Stimulated activated CD8-positive, alpha-beta memory T cell treated with anti-CD3 and anti-CD28 coated beads, Interleukin-4, amount 100 ng/mL, for 1 hour (primary cell): ENCODE data around the gene DYNLL2.
A peak's percentile ranks its signal among the peaks of the same experiment; 100 is the strongest.
"Not testable (repeated sequence)": the region's sequence is repeated elsewhere in the genome, so short reads cannot be mapped to it uniquely, and the experiment has no call there.

Source experiments
- DNase-seq, 2 donors: peaks; one replicate each; pipeline ENCODE4 v3.0.0-alpha.2; 2020; ENCODE audit warnings: low read depth in 2 of 2, low spot score in 1 of 2

DYNLL2 gene

DNA sequence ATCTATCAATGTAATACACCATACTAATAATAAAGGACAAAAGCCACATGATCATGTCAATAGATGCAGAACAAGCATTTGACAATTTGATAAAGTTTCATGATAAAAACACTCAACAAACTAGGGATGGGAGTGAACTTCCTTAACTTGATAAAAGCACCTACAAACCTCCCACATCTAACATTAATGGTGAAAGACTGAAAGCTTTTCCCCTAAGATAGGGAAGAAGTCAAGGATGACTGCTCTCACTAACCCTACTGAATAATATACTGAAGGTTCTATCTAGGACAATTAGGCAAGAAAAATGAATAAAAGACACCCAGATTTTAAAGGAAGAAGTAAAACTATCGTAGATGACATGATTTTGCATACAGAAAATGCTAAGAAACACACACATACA, 10.4 kb upstream of the DYNLL2 start:
- DNase-seq, result no peak

DNA sequence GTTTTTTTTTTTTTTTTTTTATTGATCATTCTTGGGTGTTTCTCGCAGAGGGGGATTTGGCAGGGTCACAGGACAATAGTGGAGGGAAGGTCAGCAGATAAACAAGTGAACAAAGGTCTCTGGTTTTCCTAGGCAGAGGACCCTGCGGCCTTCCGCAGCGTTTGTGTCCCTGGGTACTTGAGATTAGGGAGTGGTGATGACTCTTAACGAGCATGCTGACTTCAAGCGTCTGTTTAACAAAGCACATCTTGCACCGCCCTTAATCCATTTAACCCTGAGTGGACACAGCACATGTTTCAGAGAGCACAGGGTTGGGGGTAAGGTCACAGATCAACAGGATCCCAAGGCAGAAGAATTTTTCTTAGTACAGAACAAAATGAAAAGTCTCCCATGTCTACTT, 10.0 kb upstream of the DYNLL2 start:
- not testable (repeated sequence) for DNase-seq

DNA sequence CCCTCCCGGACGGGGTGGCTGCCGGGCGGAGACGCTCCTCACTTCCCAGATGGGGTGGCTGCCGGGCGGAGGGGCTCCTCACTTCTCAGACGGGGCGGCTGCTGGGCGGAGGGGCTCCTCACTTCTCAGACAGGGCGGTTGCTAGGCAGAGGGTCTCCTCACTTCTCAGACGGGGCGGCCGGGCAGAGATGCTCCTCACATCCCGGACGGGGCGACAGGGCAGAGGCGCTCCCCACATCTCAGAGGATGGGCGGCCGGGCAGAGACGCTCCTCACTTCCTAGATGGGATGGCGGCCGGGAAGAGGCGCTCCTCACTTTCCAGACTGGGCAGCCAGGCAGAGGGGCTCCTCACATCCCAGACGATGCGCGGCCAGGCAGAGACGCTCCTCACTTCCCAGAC, 8.8 kb upstream of the DYNLL2 start:
- DNase-seq, result not testable (repeated sequence)

DNA sequence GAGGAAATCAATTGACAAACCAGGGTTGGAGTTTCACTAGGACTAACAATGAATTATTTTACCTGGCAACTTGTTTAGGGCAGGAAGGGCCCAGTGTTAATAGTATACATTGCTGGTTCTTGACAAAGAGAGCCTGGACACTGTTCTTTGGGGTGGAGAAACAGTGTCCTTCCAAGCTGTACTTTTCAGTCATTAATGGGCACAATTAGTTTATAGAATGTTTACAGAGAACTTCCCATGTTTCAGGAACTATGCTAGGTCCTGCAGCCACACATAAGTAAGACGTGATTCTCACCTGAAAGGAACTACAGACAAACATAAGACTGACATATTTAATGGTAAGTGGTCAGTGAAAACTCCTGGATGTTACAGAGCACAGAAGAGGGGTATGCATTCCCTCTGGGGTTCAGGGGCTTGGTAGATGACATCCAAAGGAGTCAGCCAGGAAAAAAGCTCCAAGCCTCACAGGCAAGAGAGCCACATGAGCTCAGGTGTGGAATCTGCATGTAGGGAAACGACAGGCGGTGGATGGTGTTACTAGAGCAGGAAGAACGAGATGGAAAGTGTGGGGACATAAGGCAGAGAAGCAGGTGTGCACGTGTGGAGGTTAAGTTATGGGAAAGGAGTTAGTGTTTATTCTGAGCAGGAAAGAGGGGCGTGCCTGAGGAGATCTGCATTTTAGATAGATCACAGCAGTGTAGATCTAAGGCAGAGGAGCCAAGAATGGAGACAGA, 3.8 kb upstream of the DYNLL2 start:
- DNase-seq, result no peak

DNA sequence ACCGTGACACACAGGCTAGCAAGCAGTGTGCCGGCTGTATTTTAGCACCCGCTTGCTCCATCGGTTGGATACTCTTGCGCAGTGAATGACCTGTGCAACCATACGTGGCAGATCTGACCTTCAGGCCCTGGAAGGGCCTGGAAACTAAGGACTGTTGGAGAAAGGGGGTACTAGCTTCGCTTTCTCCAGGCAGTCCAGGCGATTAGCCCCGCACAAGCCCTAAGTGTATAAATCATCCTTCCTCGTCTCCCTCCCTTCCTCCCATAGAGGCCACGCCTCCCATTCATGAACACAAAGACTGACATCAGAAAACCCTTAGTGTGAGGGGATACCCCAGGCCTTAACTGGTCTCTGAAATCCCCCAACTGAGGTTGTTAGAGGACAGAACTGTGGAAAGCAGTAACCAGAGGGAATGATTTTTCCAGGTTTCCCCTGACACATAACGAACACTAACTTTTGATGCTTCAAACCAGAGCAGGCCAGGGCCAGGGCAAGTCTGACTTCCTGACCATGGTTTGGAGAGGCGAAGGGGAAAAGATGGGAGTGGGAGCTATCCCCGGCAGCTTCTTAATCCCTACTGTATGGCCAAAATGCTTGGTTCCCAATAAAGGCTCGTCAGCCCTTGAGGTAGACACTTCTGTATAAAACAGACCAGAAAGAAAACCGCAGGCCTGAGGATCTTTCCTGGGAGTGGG, 1.4 kb upstream of the DYNLL2 start:
- no peak for DNase-seq

DNA sequence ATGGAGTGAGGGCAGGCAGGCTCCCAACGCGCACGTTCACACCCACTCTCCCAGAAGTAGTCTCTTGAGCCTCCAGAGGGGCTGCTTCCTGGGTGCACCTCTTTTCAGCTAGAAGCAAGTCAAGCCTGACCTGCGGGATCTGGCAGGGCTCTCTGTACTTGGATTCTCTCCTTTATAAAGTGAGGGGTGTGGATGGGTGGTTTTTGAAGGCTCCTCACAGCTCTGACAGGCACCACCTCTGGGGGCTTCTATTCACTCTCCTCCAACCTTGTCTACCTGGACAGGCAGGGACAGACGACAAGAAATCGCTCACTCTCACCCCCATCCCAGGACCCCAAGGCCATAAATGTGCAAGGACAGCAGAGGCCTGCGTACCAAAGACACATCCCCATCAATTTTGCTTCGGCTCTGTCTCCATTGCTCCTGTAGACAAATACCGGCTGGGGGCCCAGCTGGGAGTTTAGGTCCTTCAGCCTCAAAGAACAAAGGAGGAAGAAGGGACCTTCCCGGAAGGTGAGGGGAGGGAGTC, 814 bp upstream of the DYNLL2 start:
- DNase-seq, result no peak

DNA sequence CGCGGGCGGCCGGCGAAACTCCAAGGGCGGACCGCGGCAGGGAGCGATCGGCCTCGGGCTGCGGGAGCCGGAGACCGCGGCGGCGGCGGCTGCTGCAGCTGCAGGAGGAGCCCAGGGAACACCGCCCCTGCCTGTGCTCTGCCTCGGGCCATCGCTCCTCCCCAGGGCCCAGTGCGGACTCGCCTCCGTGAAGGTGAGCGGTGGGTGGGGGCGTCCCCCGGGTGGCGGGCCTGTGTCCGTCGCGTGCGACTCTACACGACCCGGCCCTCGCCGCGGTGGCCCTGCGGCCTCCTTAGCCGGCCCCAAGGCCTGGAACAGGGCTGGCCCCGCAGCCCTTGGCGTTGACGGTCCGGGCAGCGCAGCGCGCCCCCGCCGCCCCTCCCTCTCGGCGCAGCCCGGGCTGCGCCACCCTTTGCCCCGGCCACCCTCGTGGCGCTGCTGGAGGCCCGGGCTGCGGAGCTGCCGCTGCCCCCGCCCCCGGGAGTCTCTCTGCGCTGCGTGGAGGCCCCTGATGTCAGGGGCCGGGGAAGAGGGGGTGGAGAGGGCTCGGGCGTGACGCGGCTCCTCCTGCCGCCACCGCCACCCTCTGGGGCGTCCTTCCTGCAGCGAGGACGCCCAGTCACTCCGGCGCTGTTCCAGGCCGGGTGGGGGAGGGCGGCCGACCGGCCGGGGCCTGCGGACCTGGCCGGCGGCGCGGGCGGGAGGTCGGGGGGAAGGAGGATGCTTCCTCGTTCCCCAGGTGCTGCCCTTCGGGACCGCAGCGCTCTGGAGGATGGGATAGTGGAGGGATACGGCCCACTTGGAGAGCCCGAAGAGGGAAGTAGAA, 485 bp downstream of the DYNLL2 start:
- DNase-seq, result peak; percentile 32 to 36

DNA sequence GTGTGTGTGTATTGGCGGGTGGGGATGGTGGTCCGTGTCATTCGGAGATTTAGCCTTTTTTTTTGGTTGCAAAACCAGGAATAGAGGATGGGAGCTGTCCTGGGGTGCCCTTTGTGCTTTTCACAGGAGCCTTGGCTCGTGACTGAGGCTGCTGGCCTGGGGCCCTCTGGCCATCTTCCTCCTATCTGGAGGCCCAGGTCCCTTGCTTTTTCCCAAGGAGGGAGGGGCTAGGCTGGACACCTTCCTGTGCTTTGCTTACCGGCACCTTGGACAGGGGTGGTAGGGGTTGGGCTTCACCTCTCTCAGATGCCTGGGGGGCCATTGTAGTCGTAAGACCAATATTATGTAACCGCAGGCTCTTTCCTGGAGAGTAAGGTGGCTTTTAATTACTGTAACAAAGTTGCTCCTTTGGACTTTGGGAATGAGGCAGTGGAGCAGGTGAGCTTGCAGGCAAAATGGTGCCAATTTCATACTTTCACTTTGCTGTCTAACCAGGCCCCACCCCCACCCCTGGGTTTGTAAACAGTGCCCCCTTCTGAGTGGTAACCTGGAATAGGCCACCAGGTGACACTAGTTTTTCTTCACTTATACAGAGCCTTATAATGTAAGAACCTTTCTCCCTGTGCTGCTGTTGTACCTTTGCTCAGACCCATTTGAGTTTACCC, 1.2 kb downstream of the DYNLL2 start:
- DNase-seq, result peak; percentile 12 to 14

DNA sequence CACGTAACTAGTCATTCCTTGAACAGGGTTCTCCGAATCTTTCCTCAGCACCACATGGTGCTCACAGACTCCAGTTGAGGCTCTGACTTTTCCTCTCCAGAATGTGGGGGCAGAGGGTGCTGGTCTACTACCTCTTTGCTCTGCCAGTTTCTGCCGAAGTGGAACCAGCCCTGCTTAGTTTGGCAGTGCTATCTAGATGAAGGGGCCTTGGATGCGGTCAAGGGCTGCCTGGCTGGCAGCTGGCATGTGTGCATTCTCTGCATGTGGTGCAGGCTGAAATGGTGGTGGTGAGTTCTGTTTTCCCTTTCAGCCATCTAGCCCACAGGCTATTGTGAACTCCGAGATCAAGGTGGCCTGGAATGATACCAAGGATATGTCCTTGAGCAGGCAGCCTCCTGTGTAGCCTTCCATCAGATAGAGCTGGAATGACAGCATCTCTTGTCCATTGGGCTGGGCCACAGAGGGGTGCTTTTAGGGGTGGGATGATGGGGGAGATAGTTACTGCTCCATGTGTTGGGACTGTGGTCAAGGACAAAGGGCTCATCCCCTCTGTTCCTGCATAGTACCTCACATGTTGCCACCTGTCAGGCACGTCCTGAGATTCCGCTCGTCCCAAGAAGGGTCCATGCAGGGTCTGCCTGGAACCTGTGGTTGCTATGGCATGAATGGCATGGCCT, 2.0 kb downstream of the DYNLL2 start:
- no peak for DNase-seq

DNA sequence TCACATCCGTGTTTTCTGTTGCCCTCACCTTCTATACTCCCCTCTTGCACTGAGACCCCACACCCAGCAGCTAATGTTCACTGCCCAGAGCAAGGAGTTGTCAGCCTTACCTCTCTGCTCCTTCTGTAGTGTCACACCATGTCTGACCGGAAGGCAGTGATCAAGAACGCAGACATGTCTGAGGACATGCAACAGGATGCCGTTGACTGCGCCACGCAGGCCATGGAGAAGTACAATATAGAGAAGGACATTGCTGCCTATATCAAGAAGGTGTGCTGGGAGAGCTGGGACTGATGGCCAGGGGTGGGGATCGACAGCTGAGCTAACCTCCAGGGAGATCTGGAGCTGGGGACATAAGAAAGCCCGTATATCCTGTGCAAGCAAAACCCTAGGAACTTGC, 3.7 kb downstream of the DYNLL2 start:
- no peak for DNase-seq

DNA sequence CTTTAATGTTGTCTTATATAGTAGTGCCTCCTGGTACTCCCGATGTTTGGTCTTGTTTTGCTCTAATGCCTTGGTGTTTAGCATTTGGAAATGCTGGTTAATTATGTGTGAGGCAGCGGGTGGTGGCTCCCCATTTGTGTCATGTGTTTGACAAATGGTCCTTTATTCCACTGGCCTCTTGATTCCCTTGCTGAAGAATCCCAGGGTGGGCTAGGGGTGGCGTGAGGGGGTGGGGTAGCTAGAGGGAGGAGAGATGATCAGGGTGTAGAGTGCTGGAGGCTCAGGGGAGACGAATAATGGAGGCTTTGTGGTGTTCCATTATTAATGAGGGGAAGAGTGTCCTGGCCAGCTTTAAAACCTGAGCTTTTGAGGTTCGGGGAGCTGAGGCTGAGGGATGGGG, 5.4 kb downstream of the DYNLL2 start:
- DNase-seq, result no peak

DNA sequence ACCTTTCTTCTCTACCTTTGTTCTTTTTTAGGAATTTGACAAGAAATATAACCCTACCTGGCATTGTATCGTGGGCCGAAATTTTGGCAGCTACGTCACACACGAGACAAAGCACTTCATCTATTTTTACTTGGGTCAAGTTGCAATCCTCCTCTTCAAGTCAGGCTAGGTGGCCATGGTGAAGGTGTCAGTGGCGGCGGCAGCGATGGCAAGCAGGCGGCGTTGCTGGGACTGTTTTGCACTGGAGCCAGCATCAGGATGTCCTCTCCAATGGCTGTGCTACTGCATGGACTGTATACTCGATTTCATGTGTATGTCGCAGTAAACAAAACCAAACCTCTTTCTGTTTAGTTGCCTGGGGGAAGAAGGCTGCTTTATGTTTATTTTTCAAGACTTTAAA, 5.9 kb downstream of the DYNLL2 start:
- no peak for DNase-seq

DNA sequence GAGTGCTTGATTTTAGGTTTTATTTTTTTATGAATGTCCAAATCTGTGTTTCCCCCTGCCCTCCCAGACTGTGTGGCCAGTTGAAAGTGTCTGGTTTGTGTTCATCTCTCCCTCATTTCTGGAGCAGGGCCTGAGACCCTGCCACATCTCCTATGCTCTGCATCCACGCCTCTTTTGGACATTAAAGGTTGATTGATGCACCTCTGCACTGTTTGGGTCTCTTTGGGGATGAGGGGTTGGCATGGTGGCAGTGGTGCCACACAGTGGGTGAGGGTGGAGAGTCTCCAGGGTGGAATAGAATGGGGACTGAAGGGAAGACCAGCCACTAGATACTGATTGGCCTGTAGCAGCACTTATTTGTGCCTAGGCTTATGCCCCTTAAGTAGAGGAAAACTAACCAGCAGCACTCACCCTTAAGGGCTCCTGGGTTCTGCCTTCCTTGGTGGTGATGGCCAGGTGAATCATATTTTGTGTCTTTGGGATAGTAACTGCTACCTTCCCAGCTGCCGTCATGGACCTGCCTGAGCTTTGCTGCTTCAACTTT, 7.9 kb downstream of the DYNLL2 start:
- DNase-seq, result no peak

DNA sequence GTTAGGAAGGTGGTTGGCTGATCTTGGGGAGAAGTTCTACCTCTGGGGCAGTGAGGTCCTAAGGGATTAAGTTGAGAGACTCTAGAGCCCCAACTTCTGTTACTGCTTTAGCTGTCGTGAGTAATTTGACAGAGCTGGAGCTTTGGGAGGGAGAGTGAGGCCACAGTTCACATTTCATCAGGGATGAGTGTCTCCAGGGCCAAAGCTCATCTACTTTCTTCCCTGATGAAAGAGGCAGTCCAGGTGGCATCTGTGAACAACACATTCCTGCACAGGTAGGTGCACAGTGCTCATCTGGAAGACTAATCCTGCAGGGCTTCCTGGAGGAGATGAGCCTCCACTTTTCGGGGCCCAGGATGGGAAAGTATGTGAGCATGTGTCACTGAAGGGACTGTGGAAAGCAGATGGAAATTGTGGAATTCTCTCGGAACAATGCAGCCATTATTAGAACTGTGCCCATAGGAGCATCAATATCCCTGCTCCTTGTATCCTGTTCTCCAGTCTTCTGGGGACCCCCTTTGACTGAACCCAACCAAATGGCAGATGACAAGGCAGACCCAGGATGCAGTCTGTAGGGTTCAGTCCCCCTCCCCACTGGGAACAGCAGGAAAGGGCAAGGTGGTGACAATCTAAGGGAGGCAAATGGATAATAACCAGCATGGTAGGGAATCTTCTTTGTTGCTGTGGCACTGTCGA, 9.0 kb downstream of the DYNLL2 start:
- no peak for DNase-seq

DNA sequence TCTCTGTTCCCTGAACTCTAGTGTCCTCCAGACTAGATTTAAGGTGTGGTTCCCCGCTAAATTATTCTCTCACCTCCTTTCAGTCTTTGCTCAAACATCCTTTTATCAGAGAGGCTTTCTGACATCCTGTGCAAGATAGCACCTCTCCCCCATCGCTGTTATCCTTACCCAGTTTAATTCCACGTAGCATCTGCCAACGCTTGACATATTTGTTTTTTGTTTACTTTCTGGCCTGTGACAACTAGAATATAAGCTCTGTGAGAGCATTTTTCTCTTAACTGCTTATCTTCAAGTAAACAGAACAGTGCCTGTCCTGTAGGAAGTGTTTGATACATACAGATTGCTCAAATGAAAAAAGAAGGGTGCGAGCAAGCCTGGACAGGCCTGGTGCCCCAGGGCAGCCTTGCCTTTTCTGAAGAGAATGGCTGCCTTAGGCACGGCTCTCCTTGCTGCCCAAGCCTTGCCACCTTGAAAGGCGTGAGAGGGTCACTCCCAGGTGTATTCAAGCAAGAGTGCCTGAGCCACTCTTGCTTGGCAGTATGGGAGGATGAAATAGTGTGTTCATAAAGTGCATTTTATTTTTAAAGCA, 9.7 kb downstream of the DYNLL2 start:
- DNase-seq, result no peak

DNA sequence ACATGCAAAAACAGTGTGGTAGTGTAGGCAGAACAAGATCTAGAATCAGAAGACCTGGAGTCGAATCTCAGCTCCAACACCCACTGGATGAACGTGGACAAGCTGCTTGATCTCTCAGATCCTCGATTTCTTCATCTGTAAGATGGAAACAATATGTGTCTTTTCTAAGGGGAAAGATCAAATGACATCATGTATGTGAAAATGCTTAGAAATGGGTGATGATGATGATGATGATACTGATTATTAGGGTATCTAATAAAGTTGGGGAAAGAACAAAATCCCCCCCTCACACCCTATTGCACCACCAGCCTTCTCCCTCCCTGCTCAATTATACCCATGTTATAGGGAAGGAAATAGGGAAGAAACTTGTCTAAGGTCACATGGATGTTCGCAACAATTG, 10.9 kb downstream of the DYNLL2 start:
- DNase-seq, result no peak

DNA sequence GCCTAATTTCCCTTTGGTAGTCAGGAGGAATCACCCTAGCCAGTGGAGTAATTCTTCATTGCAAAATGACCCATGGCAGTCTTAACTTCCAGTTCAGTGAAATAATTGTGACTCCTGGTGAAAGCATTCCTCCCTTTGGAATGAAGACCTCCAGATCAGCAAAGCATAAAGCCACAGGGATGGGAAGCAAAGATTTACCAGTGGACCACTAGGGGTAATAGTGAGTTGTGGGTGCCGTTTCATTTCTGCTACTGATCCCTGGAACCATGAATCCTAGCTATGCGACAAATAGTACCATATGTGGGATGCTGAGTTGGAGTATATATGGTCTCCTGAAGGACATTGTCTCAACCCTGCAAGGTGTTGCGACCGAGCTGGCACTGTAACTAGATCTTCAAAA, 13.7 kb downstream of the DYNLL2 start:
- DNase-seq, result no peak

DNA sequence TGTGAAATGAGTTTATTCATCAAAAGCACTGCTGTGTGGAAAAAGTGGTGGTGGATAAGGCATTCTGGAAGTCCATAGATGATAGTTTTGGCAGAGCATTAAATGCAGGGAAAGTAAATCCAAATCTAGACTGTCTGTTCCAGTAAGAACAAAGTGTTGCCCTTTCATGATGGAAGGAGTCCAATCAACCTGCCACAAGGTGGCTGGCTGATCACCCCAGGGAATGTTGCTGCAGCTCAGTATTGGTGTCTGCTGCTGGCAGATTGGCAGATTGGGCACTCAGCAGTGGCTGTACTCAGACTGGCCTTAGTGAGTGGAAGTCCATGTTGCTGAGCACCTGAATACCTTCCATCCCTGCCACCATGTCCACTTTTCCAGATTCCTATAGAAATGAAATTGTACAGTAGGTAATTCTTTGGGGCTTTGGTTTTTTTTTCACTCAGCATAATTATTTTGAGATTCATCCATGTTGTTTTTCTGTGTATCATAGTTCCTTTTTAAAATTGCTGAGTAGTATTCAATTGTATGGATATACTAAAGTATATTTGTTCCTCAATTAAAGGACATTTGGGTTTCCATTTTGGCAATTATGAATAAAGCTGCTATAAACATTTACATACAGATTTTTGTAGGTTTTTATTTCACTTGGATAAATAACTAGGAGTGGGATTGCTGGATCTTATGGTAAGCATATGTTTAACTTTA, 14.3 kb downstream of the DYNLL2 start:
- no peak for DNase-seq

DNA sequence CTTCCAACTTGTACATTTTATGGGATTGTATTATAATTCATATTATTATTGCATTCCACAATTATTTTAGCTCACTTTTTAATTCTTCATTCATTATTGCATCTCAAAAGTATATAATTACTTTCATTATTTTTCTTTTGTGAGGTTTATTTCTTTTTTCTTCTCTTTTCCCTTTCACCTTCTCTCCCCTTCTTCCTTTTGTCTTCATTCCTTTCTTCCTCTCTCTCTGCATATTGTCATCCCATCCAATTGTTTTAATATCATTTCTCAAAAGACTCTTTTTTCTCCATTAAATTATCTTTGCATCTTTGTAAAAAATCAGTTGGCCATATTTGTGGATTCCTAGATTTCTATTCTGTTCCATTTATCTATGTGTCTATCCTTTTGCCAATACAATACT, 17.3 kb downstream of the DYNLL2 start:
- no peak for DNase-seq
